ENCODE measurements around the gene RHCE.
"Not testable (repeated sequence)": the region's sequence is repeated elsewhere in the genome, so short reads cannot be mapped to it uniquely, and the experiment has no call there.

RHCE gene

GRCh38 chr1:25369241-25369640 lies 51.4 kb downstream of the RHCE start:
- no peak overlapping the region for H3K27ac ChIP-seq (ENCODE audit: extremely low read depth, low read depth, low read length)
- no peaks in the 10 kb centered on the region for H3K9me3 ChIP-seq (ENCODE audit: control insufficient read depth, insufficient read depth, low read depth, low read length)
- POLR2A ChIA-PET = interaction anchor here (1.3 kb wide), 1 partner anchor 122 kb away, joined by 3 read pairs; the partner anchor contains the start of gene RSRP1
- no peaks in the 10 kb centered on the region for H3K36me3 ChIP-seq (ENCODE audit: control insufficient read depth in 2 of 2, insufficient read depth in 1 of 2, low read length in 2 of 2)
- no peak overlapping the region for H3K4me3 ChIP-seq (ENCODE audit: low read depth, low read length)
- CTCF ChIA-PET = interaction anchor here (1.2 kb wide), 1 partner anchor 435 kb away, joined by 3 read pairs; no protein-coding TSS in a partner anchor
- no peaks in the 10 kb centered on the region for H3K4me1 ChIP-seq (ENCODE audit: control insufficient read depth, insufficient read depth, low read length)
- no peak for TF ChIP-seq GLI4 (tag by site-specific recombination; IDR thresholded peaks at IDR 0.05)
- no peak for TF ChIP-seq ZNF221 (tag by site-specific recombination; IDR thresholded peaks at IDR 0.05; ENCODE audit: borderline replicate concordance)
- TF ChIP-seq ZNF266 (tag by site-specific recombination; IDR thresholded peaks at IDR 0.05; ENCODE audit: low read depth) = no peak
- TF ChIP-seq ZNF514 (tag by site-specific recombination; IDR thresholded peaks at IDR 0.05) = no peak
- no peak for TF ChIP-seq TCF7L2 (IDR thresholded peaks at IDR 0.05; ENCODE audit: borderline replicate concordance, low read depth, low read length)
- TF ChIP-seq ZNF48 (tag by site-specific recombination; IDR thresholded peaks at IDR 0.05) = no peak
- TF ChIP-seq ZNF701 (tag by site-specific recombination; IDR thresholded peaks at IDR 0.05) = no peak
- TF ChIP-seq ZNF2 (tag by site-specific recombination; IDR thresholded peaks at IDR 0.05) = no peak
- no peak for TF ChIP-seq ZNF398 (tag by site-specific recombination; IDR thresholded peaks at IDR 0.05)
- no peak for TF ChIP-seq ZIC2 (tag by site-specific recombination; IDR thresholded peaks at IDR 0.05)
- no peak for TF ChIP-seq PRDM4 (tag by site-specific recombination; IDR thresholded peaks at IDR 0.05)
- TF ChIP-seq SETDB1 (IDR thresholded peaks at IDR 0.05; ENCODE audit: insufficient read length, low read length) = no peak
- no peak for TF ChIP-seq ZNF19 (tag by site-specific recombination; IDR thresholded peaks at IDR 0.05; ENCODE audit: low read depth)

GRCh38 chr1:25362634-25363559 lies 57.7 kb downstream of the RHCE start:
- H3K4me3 ChIP-seq (ENCODE audit: low read depth, low read length); CTCF ChIA-PET; POLR2A ChIA-PET; H3K9me3 ChIP-seq (ENCODE audit: control insufficient read depth, insufficient read depth, low read depth, low read length); H3K4me1 ChIP-seq (ENCODE audit: control insufficient read depth, insufficient read depth, low read length); H3K27ac ChIP-seq (ENCODE audit: extremely low read depth, low read depth, low read length): not testable (repeated sequence)
- H3K36me3 ChIP-seq (ENCODE audit: control insufficient read depth in 2 of 2, insufficient read depth in 1 of 2, low read length in 2 of 2) = peaks cover 5 to 38% of the 10 kb centered on the region in 2 experiments

- TF ChIP-seq ZSCAN30 (tag by site-specific recombination; IDR thresholded peaks at IDR 0.05) = no peak
- TF ChIP-seq PRDM6 (tag by site-specific recombination; IDR thresholded peaks at IDR 0.05) = peak; percentile 37; the same call in 1 of the 2 replicates
- Histone ChIP-seq H3K4me3 (ENCODE audit: low read depth, low read length) (no peak overlapping the region), H3K9me3 (ENCODE audit: control insufficient read depth, insufficient read depth, low read depth, low read length) (no peaks in the 10 kb centered on the region), H3K36me3 (ENCODE audit: control insufficient read depth in 2 of 2, insufficient read depth in 1 of 2, low read length in 2 of 2) (peaks cover 5 to 43% of the 10 kb centered on the region in 2 experiments), H3K27ac (ENCODE audit: extremely low read depth, low read depth, low read length) (no peak overlapping the region), H3K4me1 (ENCODE audit: control insufficient read depth, insufficient read depth, low read length) (no peaks in the 10 kb centered on the region)
- POLR2A ChIA-PET = interaction anchor here (0.8 kb wide), 1 partner anchor 410 kb away, joined by 3 read pairs; no protein-coding TSS in a partner anchor
- CTCF ChIA-PET = no interaction called here
These were observed 58.7 kb downstream of the RHCE start for GRCh38 chr1:25361901-25362300.

All from HEK293 (cell line).